ENCODE data around the gene PAXX. TPM values are rescaled to one million over a fixed set of nuclear protein-coding genes. Genes with fewer than 3 reads are reported as not detected.

Gene PAXX, protein sequence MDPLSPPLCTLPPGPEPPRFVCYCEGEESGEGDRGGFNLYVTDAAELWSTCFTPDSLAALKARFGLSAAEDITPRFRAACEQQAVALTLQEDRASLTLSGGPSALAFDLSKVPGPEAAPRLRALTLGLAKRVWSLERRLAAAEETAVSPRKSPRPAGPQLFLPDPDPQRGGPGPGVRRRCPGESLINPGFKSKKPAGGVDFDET
- total RNA-seq (2021; ENCODE audit: unreplicated experiment) (64.0 TPM), Bru-seq, nascent RNA (percentile 70 among the genes with signal in this experiment), BruChase-seq, experiment 1, labeled RNA remaining after a 2-hour chase (percentile 74 among the genes with signal in this experiment), BruChase-seq, experiment 2, labeled RNA remaining after a 6-hour chase (percentile 82 among the genes with signal in this experiment)
- 53.1 TPM for polyA plus RNA-seq (2012; ENCODE audit: insufficient read length)
- long read RNA-seq, transcript PAXX-201 (7 exons, 812 nt), result minor isoform, 6 of 72 reads
- long read RNA-seq, transcript PAXX-208 (5 exons, 1,077 nt), result major isoform, 11 of 72 reads
- long read RNA-seq, partial matches to known transcripts, result 41 of 72 reads
- long read RNA-seq, other reads (novel, unspliced or antisense), result 11 of 72 reads

DNA sequence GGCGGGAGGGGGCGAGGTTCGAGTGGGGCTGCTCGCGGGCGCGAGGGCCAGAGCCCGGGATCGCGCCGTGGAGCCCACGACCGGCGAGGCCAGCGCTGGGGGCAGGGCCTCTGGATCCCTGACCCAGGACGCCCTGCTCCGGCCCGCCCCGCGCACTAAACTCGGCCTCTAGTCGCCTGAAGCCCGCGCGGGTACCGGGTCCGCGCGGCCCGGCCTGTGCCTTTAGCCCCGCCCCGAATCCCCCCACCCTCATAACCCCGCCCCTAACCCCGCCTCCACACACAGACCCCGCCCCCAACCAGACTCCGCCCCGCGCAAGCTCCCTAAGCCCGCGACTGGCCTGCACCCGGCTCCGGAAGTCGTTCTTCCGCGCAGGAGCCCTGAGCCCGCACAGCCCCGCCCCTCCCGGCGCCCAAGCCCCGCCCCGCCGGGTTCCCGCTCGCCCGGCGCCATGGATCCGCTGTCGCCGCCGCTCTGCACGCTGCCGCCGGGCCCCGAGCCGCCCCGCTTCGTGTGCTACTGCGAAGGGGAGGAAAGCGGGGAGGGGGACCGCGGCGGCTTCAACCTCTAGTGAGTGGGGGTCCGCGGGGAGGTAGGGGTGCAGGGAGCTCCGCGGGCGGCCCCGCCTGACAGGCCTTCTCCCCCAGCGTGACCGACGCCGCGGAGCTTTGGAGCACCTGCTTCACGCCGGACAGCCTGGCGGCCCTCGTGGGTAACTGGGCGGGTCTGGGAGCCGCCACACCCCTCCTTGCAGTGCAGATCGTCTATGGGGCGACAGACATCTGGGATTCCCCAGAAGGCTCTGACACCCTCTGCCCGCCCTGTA is at the start of gene PAXX:
PAXX (plus strand) TSS at position 430 of the 826 bp plus-strand sequence; CDS start at position 452, 22 bp downstream.
- no TSS peak for BruUV-seq (replicated peaks)
- peaks cover 17% of the 10 kb centered on the region for H3K4me1 ChIP-seq (ENCODE audit: control insufficient read depth, insufficient read depth, low read length)
- peak within 1 kb of the TSS; percentile 77 for H3K27ac ChIP-seq (ENCODE audit: low read length)
- TF ChIP-seq SIN3A (IDR thresholded peaks at IDR 0.05; ENCODE audit: borderline replicate concordance, insufficient read depth, low read depth, low read length), result peak; percentile 55; the same call in 1 of the 2 replicates
- TF ChIP-seq TCF7L2 (IDR thresholded peaks at IDR 0.05; ENCODE audit: low read depth, low read length), result no peak
- peak within 1 kb of the TSS; percentile 68 to 78 for H3K4me3 ChIP-seq (ENCODE audit: low read depth in 2 of 2, low read length in 2 of 2)
- intact Hi-C loops (cut with micrococcal nuclease; ENCODE audit: unreplicated experiment), result no loop called here
- in situ Hi-C loops (cut with HindIII; ENCODE audit: low pct_unique_long_range_greater_than_20kb, low sequenced_read_pairs), result no loop called here
- no peaks in the 10 kb centered on the region; the same call in 1 of the 2 replicates for H3K36me3 ChIP-seq (ENCODE audit: control insufficient read depth, insufficient read depth, low read length)
- DNase-seq (ENCODE audit: low read depth, low spot score) (no peak), ATAC-seq (peak; percentile 87)
- no peaks in the 10 kb centered on the region for H3K9me3 ChIP-seq (ENCODE audit: control insufficient read depth, insufficient read depth, low read depth, low read length)
- ChIA-PET POLR2A (interaction anchor here (0.6 kb wide), 2 partner anchors 92 to 158 kb away, joined by 7 to 13 read pairs; no protein-coding TSS in a partner anchor), CTCF (interaction anchor here (0.6 kb wide), 1 partner anchor 44 kb away, joined by 4 read pairs; no protein-coding TSS in a partner anchor)
- H3K27me3 ChIP-seq (ENCODE audit: control insufficient read depth, insufficient read depth, low read length), result no peaks in the 10 kb centered on the region

DNA sequence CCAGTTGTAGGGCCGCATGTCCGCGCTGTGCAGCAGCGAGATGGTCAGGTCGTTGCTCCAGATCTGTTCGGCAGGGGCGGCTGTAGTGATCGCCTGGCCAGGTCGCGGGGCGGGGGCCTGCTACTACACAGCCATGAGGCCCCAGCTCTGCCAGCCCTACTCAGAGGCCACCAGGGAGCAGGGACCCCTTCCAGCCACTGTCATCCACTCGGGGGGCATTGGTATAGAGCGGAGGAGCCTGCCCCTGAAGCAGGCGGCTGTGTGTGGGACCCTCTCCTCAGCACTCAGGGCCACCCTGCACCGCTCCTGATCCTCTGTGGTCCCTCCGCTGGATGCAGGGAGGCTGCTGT is 49.4 kb upstream of the PAXX start:
- Histone ChIP-seq H3K27me3 (ENCODE audit: control insufficient read depth, insufficient read depth, low read length) (no peaks in the 10 kb centered on the region), H3K4me3 (ENCODE audit: low read depth in 2 of 2, low read length in 2 of 2) (peak overlapping the region; percentile 64), H3K4me1 (ENCODE audit: control insufficient read depth, insufficient read depth, low read length) (peaks cover 23% of the 10 kb centered on the region), H3K27ac (ENCODE audit: low read length) (no peak overlapping the region), H3K36me3 (ENCODE audit: control insufficient read depth, insufficient read depth, low read length) (peaks cover 7% of the 10 kb centered on the region; the same call in 1 of the 2 replicates), H3K9me3 (ENCODE audit: control insufficient read depth, insufficient read depth, low read depth, low read length) (no peaks in the 10 kb centered on the region)
- CTCF ChIA-PET, result no interaction called here
- TF ChIP-seq, protein P1, sequence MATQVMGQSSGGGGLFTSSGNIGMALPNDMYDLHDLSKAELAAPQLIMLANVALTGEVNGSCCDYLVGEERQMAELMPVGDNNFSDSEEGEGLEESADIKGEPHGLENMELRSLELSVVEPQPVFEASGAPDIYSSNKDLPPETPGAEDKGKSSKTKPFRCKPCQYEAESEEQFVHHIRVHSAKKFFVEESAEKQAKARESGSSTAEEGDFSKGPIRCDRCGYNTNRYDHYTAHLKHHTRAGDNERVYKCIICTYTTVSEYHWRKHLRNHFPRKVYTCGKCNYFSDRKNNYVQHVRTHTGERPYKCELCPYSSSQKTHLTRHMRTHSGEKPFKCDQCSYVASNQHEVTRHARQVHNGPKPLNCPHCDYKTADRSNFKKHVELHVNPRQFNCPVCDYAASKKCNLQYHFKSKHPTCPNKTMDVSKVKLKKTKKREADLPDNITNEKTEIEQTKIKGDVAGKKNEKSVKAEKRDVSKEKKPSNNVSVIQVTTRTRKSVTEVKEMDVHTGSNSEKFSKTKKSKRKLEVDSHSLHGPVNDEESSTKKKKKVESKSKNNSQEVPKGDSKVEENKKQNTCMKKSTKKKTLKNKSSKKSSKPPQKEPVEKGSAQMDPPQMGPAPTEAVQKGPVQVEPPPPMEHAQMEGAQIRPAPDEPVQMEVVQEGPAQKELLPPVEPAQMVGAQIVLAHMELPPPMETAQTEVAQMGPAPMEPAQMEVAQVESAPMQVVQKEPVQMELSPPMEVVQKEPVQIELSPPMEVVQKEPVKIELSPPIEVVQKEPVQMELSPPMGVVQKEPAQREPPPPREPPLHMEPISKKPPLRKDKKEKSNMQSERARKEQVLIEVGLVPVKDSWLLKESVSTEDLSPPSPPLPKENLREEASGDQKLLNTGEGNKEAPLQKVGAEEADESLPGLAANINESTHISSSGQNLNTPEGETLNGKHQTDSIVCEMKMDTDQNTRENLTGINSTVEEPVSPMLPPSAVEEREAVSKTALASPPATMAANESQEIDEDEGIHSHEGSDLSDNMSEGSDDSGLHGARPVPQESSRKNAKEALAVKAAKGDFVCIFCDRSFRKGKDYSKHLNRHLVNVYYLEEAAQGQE (IDR thresholded peaks at IDR 0.05; ENCODE audit: insufficient read depth in 1 of 2, low read depth in 2 of 2, low read length in 1 of 2), result no peak
- no peak for TF ChIP-seq POLR2AphosphoS5 (IDR thresholded peaks at IDR 0.05; ENCODE audit: low read depth, low read length)
- TF ChIP-seq, protein P2, sequence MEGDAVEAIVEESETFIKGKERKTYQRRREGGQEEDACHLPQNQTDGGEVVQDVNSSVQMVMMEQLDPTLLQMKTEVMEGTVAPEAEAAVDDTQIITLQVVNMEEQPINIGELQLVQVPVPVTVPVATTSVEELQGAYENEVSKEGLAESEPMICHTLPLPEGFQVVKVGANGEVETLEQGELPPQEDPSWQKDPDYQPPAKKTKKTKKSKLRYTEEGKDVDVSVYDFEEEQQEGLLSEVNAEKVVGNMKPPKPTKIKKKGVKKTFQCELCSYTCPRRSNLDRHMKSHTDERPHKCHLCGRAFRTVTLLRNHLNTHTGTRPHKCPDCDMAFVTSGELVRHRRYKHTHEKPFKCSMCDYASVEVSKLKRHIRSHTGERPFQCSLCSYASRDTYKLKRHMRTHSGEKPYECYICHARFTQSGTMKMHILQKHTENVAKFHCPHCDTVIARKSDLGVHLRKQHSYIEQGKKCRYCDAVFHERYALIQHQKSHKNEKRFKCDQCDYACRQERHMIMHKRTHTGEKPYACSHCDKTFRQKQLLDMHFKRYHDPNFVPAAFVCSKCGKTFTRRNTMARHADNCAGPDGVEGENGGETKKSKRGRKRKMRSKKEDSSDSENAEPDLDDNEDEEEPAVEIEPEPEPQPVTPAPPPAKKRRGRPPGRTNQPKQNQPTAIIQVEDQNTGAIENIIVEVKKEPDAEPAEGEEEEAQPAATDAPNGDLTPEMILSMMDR (IDR thresholded peaks at IDR 0.05), result no peak
- TF ChIP-seq TCF7L2 (IDR thresholded peaks at IDR 0.05; ENCODE audit: low read depth, low read length), result no peak
- TF ChIP-seq SIN3A (IDR thresholded peaks at IDR 0.05; ENCODE audit: borderline replicate concordance, insufficient read depth, low read depth, low read length), result no peak
- ATAC-seq (no peak), DNase-seq (ENCODE audit: low read depth, low spot score) (no peak)
- in situ Hi-C loops (cut with HindIII; ENCODE audit: low pct_unique_long_range_greater_than_20kb, low sequenced_read_pairs) (no loop called here), intact Hi-C loops (cut with micrococcal nuclease; ENCODE audit: unreplicated experiment) (loop anchor here (10.0 kb wide), 1 partner anchor 92 kb away; the partner anchor contains the start of gene FUT7)
- BruUV-seq (replicated peaks), result no TSS peak
- POLR2A ChIA-PET, result no interaction called here

All from Panc1 (cell line).